GM23338 (cell line): ENCODE data around the gene NIPAL3. TPM values are rescaled to one million over a fixed set of nuclear protein-coding genes. Genes with fewer than 3 reads are reported as not detected.

Experiments
- ATAC-seq: fragments of 200-7000 bp; cut with Tn5 transposase; 3 replicates; pipeline ENCODE4 v1.9.1; 2020
- DNase-seq: peaks from one replicate; pipeline ENCODE4 v3.0.0-alpha.2; 2015; ENCODE audit warnings: low spot score
- H2AFZ ChIP-seq: fragments of 200-600 bp; sonication (generic); 2 replicates; pipeline ENCODE4 v1.8.0; 2016; ENCODE audit warnings: antibody characterized with exemption, mild to moderate bottlenecking, moderate library complexity
- H3F3A ChIP-seq: fragments of 200-600 bp; sonication (generic); replicated peaks from 2 replicates; pipeline ENCODE4 v1.8.0; 2017; ENCODE audit warnings: antibody characterized with exemption, mixed run types, low read depth
- H3K27ac ChIP-seq: fragments of 200-600 bp; sonication (generic); 2 replicates; pipeline ENCODE4 v1.6.1; 2016; ENCODE audit warnings: low read depth
- H3K27me3 ChIP-seq: fragments of 200-600 bp; sonication (generic); 2 replicates; pipeline ENCODE4 v1.8.0; 2016; ENCODE audit warnings: mild to moderate bottlenecking, mixed run types, moderate library complexity; ENCODE audit not compliant: insufficient read depth
- H3K36me3 ChIP-seq: fragments of 200-600 bp; sonication (generic); 2 replicates; pipeline ENCODE4 v1.8.0; 2016; ENCODE audit warnings: mild to moderate bottlenecking; ENCODE audit not compliant: insufficient read depth
- H3K4me1 ChIP-seq: fragments of 200-600 bp; sonication (generic); 2 replicates; pipeline ENCODE4 v1.8.0; 2016; ENCODE audit warnings: mild to moderate bottlenecking, moderate library complexity; ENCODE audit not compliant: insufficient read depth
- H3K4me2 ChIP-seq: fragments of 200-600 bp; sonication (generic); 2 replicates; pipeline ENCODE4 v1.7.1; 2017; ENCODE audit warnings: mixed run types
- H3K4me3 ChIP-seq: fragments of 200-600 bp; sonication (generic); 2 replicates; pipeline ENCODE4 v1.6.1; 2016; ENCODE audit warnings: mixed run types
- H3K79me2 ChIP-seq: fragments of 200-600 bp; sonication (generic); replicated peaks from 2 replicates; pipeline ENCODE4 v1.8.0; 2017; ENCODE audit warnings: mild to moderate bottlenecking; ENCODE audit not compliant: insufficient read depth
- H3K9me2 ChIP-seq: fragments of 200-600 bp; sonication (generic); 2 replicates; pipeline ENCODE4 v1.8.0; 2017; ENCODE audit not compliant: insufficient read depth
- H4K20me1 ChIP-seq: fragments of 200-600 bp; sonication (generic); replicated peaks from 2 replicates; pipeline ENCODE4 v1.8.0; 2017; ENCODE audit warnings: mild to moderate bottlenecking; ENCODE audit not compliant: insufficient read depth
- H3K27ac Mint-ChIP-seq: 2 replicates; pipeline ENCODE4 v1.8.0; 2020; ENCODE audit warnings: inconsistent platforms, mild to moderate bottlenecking, moderate library complexity, mixed read lengths
- H3K27me3 Mint-ChIP-seq: 3 replicates; pipeline ENCODE4 v1.8.0; 2022; ENCODE audit warnings: low read depth, mild to moderate bottlenecking, moderate library complexity, mixed read lengths, inconsistent platforms; ENCODE audit not compliant: insufficient read depth, poor library complexity
- H3K36me3 Mint-ChIP-seq: 3 replicates; pipeline ENCODE4 v1.8.0; 2021; ENCODE audit warnings: low read depth, mild to moderate bottlenecking, inconsistent platforms, moderate library complexity, mixed read lengths
- H3K4me1 Mint-ChIP-seq: 3 replicates; pipeline ENCODE4 v1.8.0; 2020; ENCODE audit warnings: mild to moderate bottlenecking, inconsistent platforms, mixed read lengths
- H3K4me3 Mint-ChIP-seq: 3 replicates; pipeline ENCODE4 v1.8.0; 2021; ENCODE audit warnings: moderate library complexity, mild to moderate bottlenecking, inconsistent platforms, mixed read lengths
- H3K9me3 Mint-ChIP-seq: 3 replicates; pipeline ENCODE4 v1.8.0; 2020; ENCODE audit warnings: moderate library complexity, mild to moderate bottlenecking, inconsistent platforms, mixed read lengths
- CREB1 ChIP-seq: fragments of 250-450 bp; sonication (Bioruptor Pico); IDR thresholded peaks from 2 replicates; pipeline ENCODE4 v1.5.0; 2020; ENCODE audit warnings: low read depth, mild to moderate bottlenecking, moderate library complexity
- CTCF ChIP-seq, 2 experiments: fragments of 200-600 bp in 1 of 2; sonication (generic) in 1 of 2; conservative IDR thresholded peaks; 2 replicates each; pipeline versions ENCODE4 v1.5.1 to v1.6.1; 2016 to 2017; ENCODE audit warnings: antibody characterized with exemption in 2 of 2, low read depth in 2 of 2, mild to moderate bottlenecking in 2 of 2, moderate library complexity in 1 of 2
- ETS1 ChIP-seq: IDR thresholded peaks from 2 replicates; pipeline ENCODE4 v1.6.1; 2016; ENCODE audit warnings: antibody characterized with exemption
- EZH2 ChIP-seq: fragments of 200-600 bp; sonication (generic); IDR thresholded peaks from one replicate; pipeline ENCODE4 v1.8.0; 2017; ENCODE audit warnings: antibody characterized with exemption, mild to moderate bottlenecking, low read depth; ENCODE audit not compliant: unreplicated experiment
- POLR2AphosphoS5 ChIP-seq: IDR thresholded peaks from 2 replicates; pipeline ENCODE4 v1.6.1; 2016; ENCODE audit warnings: antibody characterized with exemption, low read depth
- REST ChIP-seq: IDR thresholded peaks from one replicate; pipeline ENCODE4 v1.6.1; 2018; ENCODE audit warnings: antibody characterized with exemption; ENCODE audit not compliant: unreplicated experiment
- STAT1 ChIP-seq: IDR thresholded peaks from one replicate; pipeline ENCODE4 v1.6.1; 2016; ENCODE audit warnings: antibody characterized with exemption; ENCODE audit not compliant: unreplicated experiment
- ZNF114 ChIP-seq: fragments of 250-450 bp; sonication (Bioruptor Pico); IDR thresholded peaks from 2 replicates; pipeline ENCODE4 v1.5.0; 2020; ENCODE audit warnings: mild to moderate bottlenecking, moderate library complexity
- ZNF331 ChIP-seq: fragments of 250-450 bp; sonication (Bioruptor Pico); IDR thresholded peaks from 2 replicates; pipeline ENCODE4 v1.5.0; 2020; ENCODE audit warnings: low read depth, mild to moderate bottlenecking, moderate library complexity
- ZNF462 ChIP-seq: fragments of 250-450 bp; sonication (Bioruptor Pico); IDR thresholded peaks from 2 replicates; pipeline ENCODE4 v1.5.0; 2020; ENCODE audit warnings: mild to moderate bottlenecking, moderate library complexity
- polyA plus RNA-seq: library from polyadenylated mRNA; unstranded; fragments of >200 nt; fragmentation: Nextera tagmentation; extraction: Ambion mirVana; gene quantifications from 2 replicates; pipeline ENCODE4 v1.2.1, GENCODE V29; 2016
- total RNA-seq: library from RNA; depleted of rRNA; stranded (reverse); fragments of >200 nt; shearing (Covaris generic); gene quantifications from 2 replicates; pipeline ENCODE4 v1.2.3, GENCODE V29; 2014

The NIPAL3 gene
- total and polyA plus RNA-seq, 2 experiments from 2014 or later = 5.5 to 9.6 TPM

GRCh38 chr1:24506691-24507381 lies 91.2 kb downstream of the NIPAL3 start (continued):
- TF ChIP-seq ZNF462 = no peak
- TF ChIP-seq ETS1 = no peak
- no peak for TF ChIP-seq CTCF (conservative IDR thresholded peaks at IDR 0.05; ENCODE audit: low read depth in 2 of 2)

- Mint-ChIP-seq H3K27me3 (peaks cover 9% of the 10 kb centered on the region), H3K4me3 (no peak overlapping the region), H3K9me3 (peaks cover 3% of the 10 kb centered on the region; the same call in 1 of the 3 replicates), H3K4me1 (peaks cover 55% of the 10 kb centered on the region), H3K36me3 (peaks cover 2% of the 10 kb centered on the region; the same call in 1 of the 3 replicates), H3K27ac (peak overlapping the region; percentile 26; the same call in 1 of the 2 replicates)
- H3K79me2 ChIP-seq = peaks cover 17% of the 10 kb centered on the region
- H2AFZ ChIP-seq = no peak overlapping the region
- no peak overlapping the region for H3K4me2 ChIP-seq
- peaks cover 24% of the 10 kb centered on the region for H3K4me1 ChIP-seq
- no peak overlapping the region for H3K27ac ChIP-seq
- H3K36me3 ChIP-seq = no peaks in the 10 kb centered on the region
- DNase-seq (peak; percentile 35), ATAC-seq (no peak)
- no peaks in the 10 kb centered on the region for H4K20me1 ChIP-seq
- 0 out of 2 replicates have a peak, but pooled peaks cover 3% of the 10 kb centered on the region for H3F3A ChIP-seq
- H3K4me3 ChIP-seq = no peak overlapping the region
- H3K27me3 ChIP-seq = peaks cover 7% of the 10 kb centered on the region
- no peaks in the 10 kb centered on the region for H3K9me2 ChIP-seq
- no peak for TF ChIP-seq REST
- no peak for TF ChIP-seq POLR2AphosphoS5
- TF ChIP-seq STAT1 = no peak
- TF ChIP-seq EZH2 = no peak
- no peak for TF ChIP-seq ZNF331
- TF ChIP-seq ZNF114 = no peak
- TF ChIP-seq ETS1 = no peak
- TF ChIP-seq CREB1 (CRISPR knock-in tag) = no peak
Observed at GRCh38 chr1:24507405-24507804, 91.8 kb downstream of the NIPAL3 start.
